OCI-LY1 (cell line): ENCODE measurements around the gene GNG4.
A peak's percentile ranks its signal among the peaks of the same experiment; 100 is the strongest.

Experiments used
- H2AFZ ChIP-seq: fragments of 200-600 bp; sonication (generic), shearing (Covaris generic); 2 replicates; pipeline ENCODE4 v1.6.0; 2014; ENCODE audit warnings: antibody characterized with exemption, mild to moderate bottlenecking, low read length
- H3F3A ChIP-seq: fragments of 200-600 bp; sonication (generic), shearing (Covaris generic); 2 replicates; pipeline ENCODE4 v1.6.0; 2014; ENCODE audit warnings: mild to moderate bottlenecking, antibody characterized with exemption, low read length, moderate library complexity; ENCODE audit not compliant: insufficient read depth
- H3K27ac ChIP-seq: fragments of 200-600 bp; sonication (generic); 2 replicates; pipeline ENCODE4 v1.5.1; 2014; ENCODE audit warnings: low read length, mixed run types, mild to moderate bottlenecking, low read depth; ENCODE audit not compliant: poor library complexity, severe bottlenecking
- H3K27me3 ChIP-seq: fragments of 200-600 bp; sonication (generic); 2 replicates; pipeline ENCODE4 v1.6.0; 2014; ENCODE audit warnings: antibody characterized with exemption, mild to moderate bottlenecking, low read length, moderate library complexity; ENCODE audit not compliant: insufficient read depth
- H3K36me3 ChIP-seq: fragments of 200-600 bp; sonication (generic); 2 replicates; pipeline ENCODE4 v1.6.1; 2014; ENCODE audit warnings: mild to moderate bottlenecking, antibody characterized with exemption, low read length, moderate library complexity, mixed read lengths; ENCODE audit not compliant: insufficient read depth
- H3K4me1 ChIP-seq: fragments of 200-600 bp; sonication (generic); 2 replicates; pipeline ENCODE4 v1.5.1; 2014; ENCODE audit warnings: mild to moderate bottlenecking, low read length, moderate library complexity; ENCODE audit not compliant: insufficient read depth, severe bottlenecking
- H3K4me2 ChIP-seq: fragments of 200-600 bp; sonication (generic), shearing (Covaris generic); 2 replicates; pipeline ENCODE4 v1.6.1; 2014; ENCODE audit warnings: low read length
- H3K4me3 ChIP-seq: fragments of 200-600 bp; sonication (generic); 2 replicates; pipeline ENCODE4 v1.5.1; 2014; ENCODE audit warnings: low read length, low read depth, mild to moderate bottlenecking, mixed read lengths; ENCODE audit not compliant: poor library complexity, severe bottlenecking
- H3K79me2 ChIP-seq: fragments of 200-600 bp; shearing (Covaris generic); 2 replicates; pipeline ENCODE4 v1.6.1; 2016; ENCODE audit warnings: mixed run types, low read length, mixed read lengths; ENCODE audit not compliant: insufficient read depth
- H3K9ac ChIP-seq: fragments of 200-600 bp; sonication (generic), shearing (Covaris generic); 2 replicates; pipeline ENCODE4 v1.6.1; 2014; ENCODE audit warnings: mild to moderate bottlenecking, low read length, mixed read lengths
- H3K9me2 ChIP-seq: fragments of 200-600 bp; sonication (generic), shearing (Covaris generic); 2 replicates; pipeline ENCODE4 v1.6.1; 2014; ENCODE audit warnings: low read depth, mild to moderate bottlenecking, low read length, mixed read lengths
- H3K9me3 ChIP-seq: fragments of 200-600 bp; shearing (Covaris generic); 2 replicates; pipeline ENCODE4 v1.6.1; 2014; ENCODE audit warnings: low read length, mixed read lengths
- H4K20me1 ChIP-seq: fragments of 200-600 bp; sonication (generic), shearing (Covaris generic); 2 replicates; pipeline ENCODE4 v1.6.0; 2016; ENCODE audit warnings: mild to moderate bottlenecking, low read length; ENCODE audit not compliant: insufficient read depth
- CTCF ChIP-seq: fragments of 200-600 bp; sonication (generic), shearing (Covaris generic); IDR thresholded peaks from 2 replicates; pipeline ENCODE4 v1.5.1; 2017; ENCODE audit warnings: mild to moderate bottlenecking, antibody characterized with exemption, low read length, moderate library complexity, mixed read lengths
- EZH2 ChIP-seq: fragments of 200-600 bp; sonication (generic), shearing (Covaris generic); IDR thresholded peaks from 2 replicates; pipeline ENCODE4 v1.8.0; 2017; ENCODE audit warnings: borderline replicate concordance, mixed run types, mild to moderate bottlenecking, antibody characterized with exemption, low read length, moderate library complexity, mixed read lengths

The GNG4 gene

GRCh38 chr1:235510823-235511222, 138.8 kb downstream of the GNG4 start:
- Histone ChIP-seq H3K4me3 (no peak overlapping the region), H3K9me3 (no peaks in the 10 kb centered on the region), H3K27ac (no peak overlapping the region), H4K20me1 (no peaks in the 10 kb centered on the region), H3K9ac (no peak overlapping the region), H3F3A (no peaks in the 10 kb centered on the region), H3K4me1 (no peaks in the 10 kb centered on the region), H2AFZ (no peak overlapping the region), H3K4me2 (no peak overlapping the region), H3K27me3 (0 out of 2 replicates have a peak, but pooled peaks cover 3% of the 10 kb centered on the region), H3K36me3 (no peaks in the 10 kb centered on the region), H3K79me2 (no peaks in the 10 kb centered on the region), H3K9me2 (no peaks in the 10 kb centered on the region)
- TF ChIP-seq CTCF (no peak), EZH2 (no peak)

GRCh38 chr1:235507623-235508022, 142.0 kb downstream of the GNG4 start:
- no peak overlapping the region for H3K9ac ChIP-seq
- no peaks in the 10 kb centered on the region for H3K9me2 ChIP-seq
- no peak overlapping the region for H3K4me2 ChIP-seq
- H3K4me1 ChIP-seq = peaks cover 10% of the 10 kb centered on the region
- H3K4me3 ChIP-seq = no peak overlapping the region
- no peaks in the 10 kb centered on the region for H3K79me2 ChIP-seq
- H3K27ac ChIP-seq = no peak overlapping the region
- H4K20me1 ChIP-seq = no peaks in the 10 kb centered on the region
- no peaks in the 10 kb centered on the region for H3K36me3 ChIP-seq
- no peak for TF ChIP-seq CTCF
- no peak for TF ChIP-seq EZH2
- 0 out of 2 replicates have a peak, but pooled peaks cover 3% of the 10 kb centered on the region for H3K27me3 ChIP-seq
- no peaks in the 10 kb centered on the region for H3K9me3 ChIP-seq
- H3F3A ChIP-seq = no peaks in the 10 kb centered on the region
- H2AFZ ChIP-seq = no peak overlapping the region

DNA sequence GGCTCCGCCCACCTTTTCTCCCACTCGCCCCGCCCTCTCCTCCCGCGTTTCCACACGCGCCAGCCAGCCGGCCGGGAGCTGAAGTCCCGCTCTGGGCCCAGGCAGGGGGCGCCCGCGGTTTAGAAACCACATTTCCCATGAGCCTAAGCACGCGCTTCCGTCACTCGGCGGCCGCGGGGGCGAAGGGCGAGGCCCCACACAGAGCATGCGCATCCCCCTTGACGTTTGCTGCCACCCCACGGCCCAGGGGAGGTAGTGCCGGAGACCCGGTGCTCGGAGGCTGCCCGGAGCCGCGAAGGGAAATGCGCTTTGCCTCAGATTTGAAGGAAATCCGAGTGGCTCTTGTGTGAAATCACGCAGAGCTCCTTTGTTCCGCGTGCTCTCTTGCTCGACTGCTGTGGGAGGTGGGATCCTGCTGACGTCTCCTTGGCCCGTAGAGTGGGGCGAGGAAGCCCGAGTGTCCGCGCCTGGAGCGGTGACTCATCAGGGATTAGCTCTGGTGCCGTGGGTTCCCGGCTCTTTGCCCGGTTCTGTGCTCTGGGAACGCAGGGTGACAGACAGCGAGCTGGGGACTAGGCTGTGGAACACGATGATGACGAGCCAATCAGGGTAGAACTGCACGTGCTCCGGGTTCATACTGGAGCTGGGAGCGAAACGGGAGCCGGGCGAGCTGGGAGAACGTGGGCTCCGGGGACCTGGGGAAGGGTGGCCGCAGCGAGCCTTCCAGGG, 144.9 kb downstream of the GNG4 start:
- no peaks in the 10 kb centered on the region for H3K9me3 ChIP-seq
- H3K9ac ChIP-seq = peak overlapping the region; percentile 88
- H3K27me3 ChIP-seq = no peaks in the 10 kb centered on the region
- no peaks in the 10 kb centered on the region for H3K36me3 ChIP-seq
- peak overlapping the region; percentile 73 for H3K4me2 ChIP-seq
- H3K9me2 ChIP-seq = no peaks in the 10 kb centered on the region
- H3K79me2 ChIP-seq = no peaks in the 10 kb centered on the region
- no peaks in the 10 kb centered on the region for H4K20me1 ChIP-seq
- H3K27ac ChIP-seq = peak overlapping the region; percentile 69
- H3K4me3 ChIP-seq = peak overlapping the region; percentile 86
- peak overlapping the region; percentile 76 for H2AFZ ChIP-seq
- H3F3A ChIP-seq = no peaks in the 10 kb centered on the region
- TF ChIP-seq CTCF (peak; percentile 85), EZH2 (no peak)
- H3K4me1 ChIP-seq = peaks cover 12% of the 10 kb centered on the region
